HCEC 1CT (cell line): ENCODE data around the gene VWA7.
"Not testable (repeated sequence)": the region's sequence is repeated elsewhere in the genome, so short reads cannot be mapped to it uniquely, and the experiment has no call there.

Experiments used
- DNase-seq: peaks from one replicate; pipeline ENCODE4 v3.0.0-alpha.2; 2017

Gene VWA7

GRCh38 chr6:31801031-31801927 is 24.2 kb upstream of the VWA7 start:
- DNase-seq: not testable (repeated sequence)

GRCh38 chr6:31799781-31800180 is 22.7 kb upstream of the VWA7 start:
- DNase-seq: no peak

GRCh38 chr6:31797588-31797987 is 20.5 kb upstream of the VWA7 start:
- DNase-seq: no peak

- DNase-seq: no peak
Observed at GRCh38 chr6:31796993-31797385, 19.9 kb upstream of the VWA7 start.

GRCh38 chr6:31795616-31796298 is 18.6 kb upstream of the VWA7 start, which contains the start of gene VARS1:
Gene VARS1 (minus strand): TSS chr6:31795752. CDS start chr6:31795217, 535 bp downstream.
- peak; percentile 91 for DNase-seq

- no peak for DNase-seq
Observed at GRCh38 chr6:31794866-31795615, 17.9 kb upstream of the VWA7 start.

GRCh38 chr6:31794294-31794865 is 17.3 kb upstream of the VWA7 start:
- DNase-seq: peak; percentile 37

GRCh38 chr6:31793927-31794245 is 16.8 kb upstream of the VWA7 start:
- DNase-seq: not testable (repeated sequence)

GRCh38 chr6:31792761-31793171 is 15.6 kb upstream of the VWA7 start:
- peak; percentile 31 for DNase-seq

- no peak for DNase-seq
Observed at GRCh38 chr6:31792090-31792374, 14.9 kb upstream of the VWA7 start.

GRCh38 chr6:31791324-31792089 is 14.4 kb upstream of the VWA7 start:
- peak; percentile 66 for DNase-seq

- no peak for DNase-seq
Observed at GRCh38 chr6:31785475-31785874, 8.3 kb upstream of the VWA7 start.

GRCh38 chr6:31784098-31784925 is 7.2 kb upstream of the VWA7 start:
- no peak for DNase-seq

- no peak for DNase-seq
Observed at GRCh38 chr6:31782126-31782855, 5.2 kb upstream of the VWA7 start.

GRCh38 chr6:31781244-31782125 is 4.4 kb upstream of the VWA7 start:
- no peak for DNase-seq

- no peak for DNase-seq
Observed at GRCh38 chr6:31780507-31781243, 3.5 kb upstream of the VWA7 start.

GRCh38 chr6:31779908-31780307 is 2.8 kb upstream of the VWA7 start:
- no peak for DNase-seq

- no peak for DNase-seq
Observed at GRCh38 chr6:31778999-31779885, 2.1 kb upstream of the VWA7 start.
